SIG-M5 treated with dmso at 0.1 percent for 504 hours (cell line): ENCODE measurements around the gene CYP21A2.
"Not testable (repeated sequence)": the region's sequence is repeated elsewhere in the genome, so short reads cannot be mapped to it uniquely, and the experiment has no call there.

Experiments
- DNase-seq: peaks from one replicate; lab custom pipeline; 2025; ENCODE audit not compliant: unreplicated experiment; lab: John Stamatoyannopoulos, UW

The CYP21A2 gene

DNA sequence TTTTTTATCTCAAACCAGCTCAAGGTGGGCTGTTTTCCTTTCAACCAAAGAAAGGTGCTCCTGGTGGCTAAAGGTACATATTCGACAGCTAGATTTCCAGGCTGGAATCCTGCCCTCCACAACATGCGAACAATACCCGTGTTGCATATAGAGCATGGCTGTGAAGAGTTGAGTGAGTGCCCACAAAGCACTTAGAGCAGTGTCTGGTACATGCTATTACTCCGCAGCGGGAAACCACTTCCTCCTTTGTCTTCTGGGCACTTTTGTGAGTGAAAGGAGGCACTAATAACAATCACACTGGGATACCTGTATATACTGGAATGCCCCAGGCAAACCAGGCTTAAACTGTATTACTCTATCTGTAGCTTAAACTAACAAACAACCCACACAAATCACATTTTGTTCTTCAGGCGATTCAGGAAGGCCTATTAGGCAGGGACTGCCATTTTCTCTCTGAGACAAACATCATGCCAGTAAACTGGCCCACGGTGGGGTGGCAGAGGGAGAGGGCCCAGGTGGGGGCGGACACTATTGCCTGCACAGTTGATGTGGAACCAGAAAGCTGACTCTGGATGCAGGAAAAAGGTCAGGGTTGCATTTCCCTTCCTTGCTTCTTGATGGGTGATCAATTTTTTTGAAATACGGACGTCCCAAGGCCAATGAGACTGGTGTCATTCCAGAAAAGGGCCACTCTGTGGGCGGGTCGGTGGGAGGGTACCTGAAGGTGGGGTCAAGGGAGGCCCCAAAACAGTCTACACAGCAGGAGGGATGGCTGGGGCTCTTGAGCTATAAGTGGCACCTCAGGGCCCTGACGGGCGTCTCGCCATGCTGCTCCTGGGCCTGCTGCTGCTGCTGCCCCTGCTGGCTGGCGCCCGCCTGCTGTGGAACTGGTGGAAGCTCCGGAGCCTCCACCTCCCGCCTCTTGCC, at the start of gene CYP21A2:
Gene CYP21A2 (plus strand): TSS at position 818 of the 927 bp plus-strand sequence. CDS start 8 bp downstream, at position 826.
- DNase-seq = not testable (repeated sequence)

DNA sequence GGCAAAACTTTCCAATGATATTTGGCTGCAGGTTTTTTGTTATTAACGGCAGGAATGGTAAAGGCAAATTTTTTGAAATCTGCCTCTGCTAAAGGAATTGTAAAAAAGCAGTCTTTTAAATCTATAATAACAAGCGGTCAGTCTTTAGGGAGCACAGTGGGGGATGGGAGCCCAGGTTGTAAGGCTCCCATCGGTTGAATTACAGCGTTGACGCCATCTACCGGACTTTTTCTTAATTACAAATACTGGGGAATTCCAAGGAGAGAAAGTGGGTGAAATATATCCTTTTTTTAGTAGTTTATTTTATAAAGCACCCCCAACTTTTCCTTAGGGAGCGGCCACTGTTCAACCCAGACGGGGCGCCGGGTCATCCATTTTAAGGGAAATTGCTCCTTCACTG, 48.9 kb upstream of the CYP21A2 start:
- not testable (repeated sequence) for DNase-seq

DNA sequence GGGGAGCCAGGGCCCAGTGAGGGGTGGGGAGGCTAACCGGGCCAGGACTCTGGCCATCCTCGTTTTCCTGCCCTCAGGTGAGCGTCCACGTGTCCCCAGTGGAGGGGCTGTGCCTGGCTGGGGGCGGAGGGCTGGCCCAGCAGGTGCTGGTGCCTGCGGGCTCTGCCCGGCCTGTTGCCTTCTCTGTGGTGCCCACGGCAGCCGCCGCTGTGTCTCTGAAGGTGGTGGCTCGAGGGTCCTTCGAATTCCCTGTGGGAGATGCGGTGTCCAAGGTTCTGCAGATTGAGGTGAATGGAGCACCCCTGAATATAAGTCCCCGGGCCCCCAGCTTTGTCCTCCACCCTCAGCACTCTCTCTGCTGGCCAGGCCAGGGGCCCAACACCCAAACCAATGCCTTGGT, 43.8 kb upstream of the CYP21A2 start:
- not testable (repeated sequence) for DNase-seq

DNA sequence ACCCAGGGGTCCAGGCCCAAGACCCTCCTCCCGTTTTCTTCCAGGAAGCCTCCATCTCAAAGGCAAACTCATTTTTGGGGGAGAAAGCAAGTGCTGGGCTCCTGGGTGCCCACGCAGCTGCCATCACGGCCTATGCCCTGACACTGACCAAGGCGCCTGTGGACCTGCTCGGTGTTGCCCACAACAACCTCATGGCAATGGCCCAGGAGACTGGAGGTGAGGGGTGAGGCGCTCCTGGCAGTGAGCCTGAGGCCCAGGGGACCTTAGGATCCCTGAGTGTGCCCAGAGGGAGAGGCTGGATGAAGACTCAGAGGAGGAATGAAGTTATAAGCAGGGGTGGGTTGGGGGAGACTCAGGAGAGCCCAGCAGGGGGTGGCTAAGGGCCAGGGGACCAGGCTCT, 41.8 kb upstream of the CYP21A2 start:
- DNase-seq = not testable (repeated sequence)

DNA sequence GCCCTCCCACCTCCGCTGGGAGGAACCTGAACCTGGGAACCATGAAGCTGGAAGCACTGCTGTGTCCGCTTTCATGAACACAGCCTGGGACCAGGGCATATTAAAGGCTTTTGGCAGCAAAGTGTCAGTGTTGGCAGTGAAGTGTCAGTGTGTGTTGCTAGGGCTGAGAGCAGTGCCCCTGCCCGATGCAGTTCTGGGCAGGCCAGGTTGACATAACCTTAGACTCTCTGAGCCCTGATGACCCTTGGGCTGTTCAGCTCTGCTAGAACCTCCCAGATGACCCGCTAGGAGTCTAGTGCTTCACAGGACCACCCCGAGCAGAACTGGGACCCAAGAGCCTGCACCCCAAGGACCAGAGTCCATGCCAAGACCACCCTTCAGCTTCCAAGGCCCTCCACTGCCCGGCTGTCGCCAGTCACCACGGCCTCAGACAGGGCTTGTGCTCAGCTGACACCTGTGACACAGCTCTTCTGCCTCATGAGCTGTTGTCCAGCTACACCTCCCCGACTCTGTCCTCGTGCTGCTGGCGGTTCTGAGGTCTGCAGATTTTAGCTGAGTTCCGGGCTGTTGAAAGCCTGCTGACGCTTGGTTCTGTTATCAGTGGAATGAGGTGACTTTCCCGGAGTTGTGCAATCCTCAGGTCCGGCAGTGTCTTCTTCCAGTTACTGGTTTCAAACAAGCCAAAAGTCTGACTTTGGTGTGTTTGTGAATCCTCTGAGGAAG, 35.5 kb upstream of the CYP21A2 start:
- DNase-seq = not testable (repeated sequence)

DNA sequence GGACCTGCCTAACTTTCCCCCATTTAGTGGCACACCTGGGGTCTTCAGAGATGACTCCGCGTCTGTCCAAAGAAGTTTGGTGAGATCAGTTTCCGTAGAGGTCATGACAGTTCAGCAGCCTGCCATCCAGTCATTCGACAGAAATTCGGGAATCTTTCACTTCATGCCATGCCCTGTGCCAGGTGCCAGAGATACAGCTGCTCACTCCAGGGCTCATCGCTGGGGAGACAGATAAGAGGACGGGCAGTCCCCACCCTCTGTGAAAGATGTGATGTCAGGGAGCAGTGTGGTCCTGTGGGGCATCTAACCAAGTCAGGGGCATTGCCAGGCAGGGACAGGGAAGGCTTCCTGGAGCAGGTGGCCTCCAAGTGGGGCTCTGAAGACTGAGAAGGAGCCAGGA, 34.9 kb upstream of the CYP21A2 start:
- not testable (repeated sequence) for DNase-seq

DNA sequence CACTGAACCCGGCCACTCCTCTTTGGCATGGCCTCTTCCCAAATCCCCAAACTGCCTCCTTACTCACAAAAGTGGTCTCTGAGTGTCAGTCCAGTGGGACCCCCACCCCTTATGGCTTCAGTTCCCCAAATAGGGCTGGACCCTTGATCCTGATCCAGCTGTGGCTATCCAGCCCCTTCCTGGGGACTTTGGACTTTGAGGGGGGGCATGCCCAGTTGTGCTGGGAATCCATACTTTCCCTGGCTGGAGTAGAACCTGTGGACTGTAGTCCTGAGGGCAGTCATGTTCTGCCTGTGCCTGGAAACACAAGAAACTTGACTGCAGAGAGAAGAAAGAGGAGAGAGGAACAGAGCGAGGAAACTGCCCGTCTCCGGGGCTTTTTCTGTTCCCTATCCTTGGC, 33.8 kb upstream of the CYP21A2 start:
- DNase-seq = not testable (repeated sequence)

DNA sequence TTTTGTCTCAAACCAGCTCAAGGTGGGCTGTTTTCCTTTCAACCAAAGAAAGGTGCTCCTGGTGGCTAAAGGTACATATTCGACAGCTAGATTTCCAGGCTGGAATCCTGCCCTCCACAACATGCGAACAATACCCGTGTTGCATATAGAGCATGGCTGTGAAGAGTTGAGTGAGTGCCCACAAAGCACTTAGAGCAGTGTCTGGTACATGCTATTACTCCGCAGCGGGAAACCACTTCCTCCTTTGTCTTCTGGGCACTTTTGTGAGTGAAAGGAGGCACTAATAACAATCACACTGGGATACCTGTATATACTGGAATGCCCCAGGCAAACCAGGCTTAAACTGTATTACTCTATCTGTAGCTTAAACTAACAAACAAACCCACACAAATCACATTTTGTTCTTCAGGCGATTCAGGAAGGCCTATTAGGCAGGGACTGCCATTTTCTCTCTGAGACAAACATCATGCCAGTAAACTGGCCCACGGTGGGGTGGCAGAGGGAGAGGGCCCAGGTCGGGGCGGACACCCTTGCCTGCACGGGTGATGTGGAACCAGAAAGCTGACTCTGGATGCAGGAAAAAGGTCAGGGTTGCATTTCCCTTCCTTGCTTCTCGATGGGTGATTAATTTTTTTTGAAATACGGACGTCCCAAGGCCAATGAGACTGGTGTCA, 33.2 kb upstream of the CYP21A2 start:
- not testable (repeated sequence) for DNase-seq

DNA sequence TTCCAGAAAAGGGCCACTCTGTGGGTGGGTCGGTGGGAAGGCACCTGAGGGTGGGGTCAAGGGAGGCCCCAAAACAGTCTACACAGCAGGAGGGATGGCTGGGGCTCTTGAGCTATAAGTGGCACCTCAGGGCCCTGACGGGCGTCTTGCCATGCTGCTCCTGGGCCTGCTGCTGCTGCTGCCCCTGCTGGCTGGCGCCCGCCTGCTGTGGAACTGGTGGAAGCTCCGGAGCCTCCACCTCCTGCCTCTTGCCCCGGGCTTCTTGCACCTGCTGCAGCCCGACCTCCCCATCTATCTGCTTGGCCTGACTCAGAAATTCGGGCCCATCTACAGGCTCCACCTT, 32.7 kb upstream of the CYP21A2 start:
- DNase-seq = not testable (repeated sequence)

DNA sequence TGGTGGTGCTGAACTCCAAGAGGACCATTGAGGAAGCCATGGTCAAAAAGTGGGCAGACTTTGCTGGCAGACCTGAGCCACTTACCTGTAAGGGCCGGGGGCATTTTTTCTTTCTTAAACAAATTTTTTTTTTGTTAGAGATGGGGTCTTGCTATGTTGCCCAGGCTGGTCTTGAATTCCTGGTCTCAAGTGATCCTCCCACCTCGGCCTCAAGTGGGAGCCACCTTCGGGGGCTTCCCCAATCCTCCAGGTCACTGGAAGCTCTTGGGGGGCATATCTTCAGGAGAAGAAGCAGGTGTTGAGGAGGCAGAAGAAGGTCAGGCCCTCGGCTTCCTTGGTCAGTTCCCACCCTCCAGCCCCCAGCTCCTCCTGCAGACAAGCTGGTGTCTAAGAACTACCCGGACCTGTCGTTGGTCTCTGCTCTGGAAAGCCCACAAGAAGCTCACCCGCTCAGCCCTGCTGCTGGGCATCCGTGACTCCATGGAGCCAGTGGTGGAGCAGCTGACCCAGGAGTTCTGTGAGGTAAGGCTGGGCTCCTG, 32.2 kb upstream of the CYP21A2 start:
- not testable (repeated sequence) for DNase-seq

DNA sequence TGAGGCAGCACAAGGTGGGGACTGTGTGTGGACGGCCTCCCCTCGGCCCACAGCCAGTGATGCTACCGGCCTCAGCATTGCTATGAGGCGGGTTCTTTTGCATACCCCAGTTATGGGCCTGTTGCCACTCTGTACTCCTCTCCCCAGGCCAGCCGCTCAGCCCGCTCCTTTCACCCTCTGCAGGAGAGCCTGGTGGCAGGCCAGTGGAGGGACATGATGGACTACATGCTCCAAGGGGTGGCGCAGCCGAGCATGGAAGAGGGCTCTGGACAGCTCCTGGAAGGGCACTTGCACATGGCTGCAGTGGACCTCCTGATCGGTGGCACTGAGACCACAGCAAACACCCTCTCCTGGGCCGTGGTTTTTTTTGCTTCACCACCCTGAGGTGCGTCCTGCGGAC, 31.1 kb upstream of the CYP21A2 start:
- not testable (repeated sequence) for DNase-seq

DNA sequence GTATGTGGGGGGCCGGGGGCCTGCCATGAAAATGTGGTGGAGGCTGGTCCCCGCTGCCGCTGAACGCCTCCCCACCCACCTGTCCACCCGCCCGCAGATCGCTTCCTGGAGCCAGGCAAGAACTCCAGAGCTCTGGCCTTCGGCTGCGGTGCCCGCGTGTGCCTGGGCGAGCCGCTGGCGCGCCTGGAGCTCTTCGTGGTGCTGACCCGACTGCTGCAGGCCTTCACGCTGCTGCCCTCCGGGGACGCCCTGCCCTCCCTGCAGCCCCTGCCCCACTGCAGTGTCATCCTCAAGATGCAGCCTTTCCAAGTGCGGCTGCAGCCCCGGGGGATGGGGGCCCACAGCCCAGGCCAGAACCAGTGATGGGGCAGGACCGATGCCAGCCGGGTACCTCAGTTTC, 30.2 kb upstream of the CYP21A2 start:
- DNase-seq = not testable (repeated sequence)

DNA sequence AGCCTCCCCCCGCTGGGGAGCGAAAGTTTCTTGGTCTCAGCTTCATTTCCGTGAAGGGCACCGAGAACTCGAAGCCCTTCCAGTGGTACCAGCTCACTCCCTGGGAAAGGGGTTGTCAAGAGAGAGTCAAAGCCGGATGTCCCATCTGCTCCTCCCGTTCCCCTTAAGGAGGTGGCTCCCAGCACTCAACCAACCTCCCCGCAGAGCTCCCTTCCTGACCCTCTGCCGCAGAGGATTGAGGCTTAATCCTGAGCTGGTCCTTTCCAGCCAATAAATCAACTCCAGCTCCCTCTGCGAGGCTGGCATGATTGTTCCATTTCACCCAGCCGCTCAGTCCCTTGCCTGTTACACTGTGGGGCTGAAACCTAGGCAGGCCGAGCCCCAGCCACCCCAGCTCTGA, 29.6 kb upstream of the CYP21A2 start:
- not testable (repeated sequence) for DNase-seq

DNA sequence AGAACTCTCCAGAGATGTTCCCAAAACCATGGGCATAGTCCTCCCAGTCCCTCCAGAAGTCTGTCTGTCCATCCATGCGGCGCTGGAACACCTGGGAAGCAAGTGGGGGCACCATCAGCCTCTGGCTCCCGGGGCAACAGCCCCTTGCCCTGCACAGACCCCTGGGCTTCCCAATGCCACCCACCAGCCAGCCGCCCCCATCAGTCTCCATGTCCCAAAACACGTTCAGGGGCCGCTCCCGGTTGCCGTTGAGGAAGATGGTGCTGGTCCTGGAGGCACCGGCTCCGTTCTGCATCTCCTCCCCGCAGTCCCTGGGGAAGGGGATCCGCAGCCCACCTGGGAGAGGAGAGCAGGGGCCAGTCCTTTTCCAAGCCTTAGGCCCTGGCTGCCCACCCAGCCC, 28.7 kb upstream of the CYP21A2 start:
- DNase-seq = not testable (repeated sequence)

DNA sequence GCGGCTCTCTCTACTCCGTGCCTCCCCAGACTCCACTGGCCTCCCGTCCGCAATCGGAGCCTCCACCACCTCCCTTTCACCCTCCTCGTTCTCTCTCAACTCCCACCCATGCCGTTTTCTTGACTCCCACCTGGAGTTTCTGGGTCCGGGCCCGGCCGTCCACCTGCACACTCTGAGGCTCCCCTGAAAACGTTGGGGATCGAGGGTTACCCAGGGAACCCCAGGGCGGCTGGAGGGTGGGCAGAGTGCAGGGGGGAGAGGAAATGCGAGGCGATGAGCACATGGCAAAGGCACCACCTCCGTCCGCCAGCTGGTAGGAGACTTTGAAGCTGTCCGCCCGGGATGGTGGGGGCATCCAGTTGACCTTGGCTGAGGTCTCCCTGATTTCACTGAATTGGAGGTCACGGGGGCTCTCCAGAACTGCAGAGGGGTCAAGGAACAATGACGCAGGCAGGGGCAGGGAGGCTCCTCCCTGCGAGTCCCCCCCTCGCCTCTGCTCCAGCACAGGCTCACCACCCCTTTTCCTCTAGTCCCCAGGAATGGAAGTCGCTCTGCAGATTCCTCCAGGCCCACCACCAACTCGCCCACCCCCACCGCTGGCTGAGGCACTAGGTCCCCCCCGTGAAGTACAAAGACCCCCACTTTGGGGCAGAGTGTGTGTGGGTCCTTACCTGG, 27.2 kb upstream of the CYP21A2 start:
- not testable (repeated sequence) for DNase-seq

DNA sequence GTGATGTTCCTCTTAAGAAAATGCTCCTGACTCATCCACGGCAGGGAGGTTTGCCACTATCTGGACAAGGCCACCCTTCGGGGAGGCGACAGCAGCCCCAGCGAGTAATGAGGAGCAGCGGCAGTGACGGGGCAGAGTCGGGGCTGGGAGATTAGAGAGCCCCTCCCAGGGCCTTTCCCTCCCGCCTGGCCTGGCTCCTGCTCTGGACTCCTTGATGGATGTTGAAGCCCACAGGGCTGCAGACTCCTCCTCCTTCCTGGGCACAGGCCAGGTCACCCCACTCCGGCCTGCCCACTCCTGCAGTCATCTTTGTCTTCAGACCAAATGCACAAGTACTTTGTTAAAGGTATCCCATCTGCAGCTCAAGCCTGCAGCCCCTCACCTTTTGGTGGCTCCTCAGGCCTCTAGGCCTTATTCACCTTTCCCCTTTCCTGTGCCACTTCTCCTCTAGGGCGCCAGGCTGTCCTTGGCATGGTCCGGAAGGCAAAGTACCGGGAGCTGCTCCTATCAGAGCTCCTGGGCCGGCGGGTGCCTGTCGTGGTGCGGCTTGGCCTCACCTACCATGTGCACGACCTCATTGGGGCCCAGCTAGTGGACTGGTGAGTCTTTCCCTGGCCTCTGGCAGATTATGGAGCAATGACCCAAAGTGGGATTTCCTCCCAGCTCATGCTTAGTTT, 25.1 kb upstream of the CYP21A2 start:
- not testable (repeated sequence) for DNase-seq

DNA sequence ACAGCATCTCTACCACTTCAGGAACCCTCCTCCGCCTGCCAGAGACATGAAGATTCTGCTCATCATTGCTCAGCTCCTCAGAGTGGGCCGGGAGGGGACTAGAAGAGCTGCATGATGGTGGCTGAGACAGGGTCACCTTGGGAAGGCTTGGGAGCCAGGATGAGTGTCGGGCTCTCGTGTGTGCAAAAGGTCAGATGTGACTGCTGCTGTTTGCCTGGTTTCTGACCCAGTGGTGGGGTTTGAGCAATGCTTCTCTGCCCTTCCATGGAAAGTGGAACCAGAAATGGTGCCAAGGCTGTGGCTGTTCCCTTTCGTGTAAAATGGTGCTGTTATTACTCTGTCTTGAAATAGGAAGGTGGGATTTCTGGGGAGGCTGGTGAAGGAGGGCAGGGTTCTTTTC, 24.5 kb upstream of the CYP21A2 start:
- DNase-seq = not testable (repeated sequence)

DNA sequence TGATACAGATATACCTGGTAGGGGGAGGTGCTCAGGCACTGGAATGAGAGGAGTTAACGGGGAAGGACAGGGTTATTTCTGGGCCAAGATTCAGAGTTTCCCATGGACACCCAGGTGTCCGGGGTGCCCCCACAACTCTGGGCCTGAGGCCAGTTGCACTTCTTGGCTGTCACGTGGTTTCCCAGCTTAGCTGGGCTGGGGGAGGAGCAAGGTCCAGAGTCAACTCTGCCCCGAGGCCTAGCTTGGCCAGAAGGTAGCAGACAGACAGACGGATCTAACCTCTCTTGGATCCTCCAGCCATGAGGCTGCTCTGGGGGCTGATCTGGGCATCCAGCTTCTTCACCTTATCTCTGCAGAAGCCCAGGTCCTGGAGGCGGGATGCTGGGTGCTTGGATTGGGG, 23.7 kb upstream of the CYP21A2 start, which contains the start of gene C4B:
Gene C4B (plus strand): TSS at position 249 of the 400 bp plus-strand sequence. CDS start 51 bp downstream, at position 300.
- not testable (repeated sequence) for DNase-seq

DNA sequence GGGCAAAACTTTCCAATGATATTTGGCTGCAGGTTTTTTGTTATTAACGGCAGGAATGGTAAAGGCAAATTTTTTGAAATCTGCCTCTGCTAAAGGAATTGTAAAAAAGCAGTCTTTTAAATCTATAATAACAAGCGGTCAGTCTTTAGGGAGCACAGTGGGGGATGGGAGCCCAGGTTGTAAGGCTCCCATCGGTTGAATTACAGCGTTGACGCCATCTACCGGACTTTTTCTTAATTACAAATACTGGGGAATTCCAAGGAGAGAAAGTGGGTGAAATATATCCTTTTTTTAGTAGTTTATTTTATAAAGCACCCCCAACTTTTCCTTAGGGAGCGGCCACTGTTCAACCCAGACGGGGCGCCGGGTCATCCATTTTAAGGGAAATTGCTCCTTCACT, 16.1 kb upstream of the CYP21A2 start:
- DNase-seq = not testable (repeated sequence)

DNA sequence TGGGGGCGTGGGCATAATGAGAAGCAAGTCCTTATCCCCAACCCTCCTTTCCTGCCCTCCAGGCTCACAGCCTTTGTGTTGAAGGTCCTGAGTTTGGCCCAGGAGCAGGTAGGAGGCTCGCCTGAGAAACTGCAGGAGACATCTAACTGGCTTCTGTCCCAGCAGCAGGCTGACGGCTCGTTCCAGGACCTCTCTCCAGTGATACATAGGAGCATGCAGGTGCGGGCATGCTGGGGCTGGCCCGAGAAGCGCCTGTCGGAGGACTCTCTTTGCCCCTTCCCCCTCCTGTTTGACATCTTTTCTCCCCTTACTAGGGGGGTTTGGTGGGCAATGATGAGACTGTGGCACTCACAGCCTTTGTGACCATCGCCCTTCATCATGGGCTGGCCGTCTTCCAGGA, 9.6 kb upstream of the CYP21A2 start:
- not testable (repeated sequence) for DNase-seq
